Natural killer cell (primary cell): ENCODE measurements around the gene CCDC136. TPM values are rescaled to one million over a fixed set of nuclear protein-coding genes. Genes with fewer than 3 reads are reported as not detected.

Experiments used
- ATAC-seq, 3 donors: fragments of 150-1000 bp in 2 of 3; fragments of 200-7000 bp in 1 of 3; cut with Tn5 transposase; 1 replicate in 1 of 3; 2 replicates in 2 of 3; pipeline ENCODE4 v1.10.0; 2021; ENCODE audit warnings: mild to moderate bottlenecking in 2 of 3, moderate library complexity in 2 of 3
- DNase-seq, 2 donors: peaks; one replicate each; pipeline versions ENCODE4 v3.0.0 to v3.0.0-alpha.2; 2013 to 2021; ENCODE audit warnings: mixed read lengths in 1 of 2
- H3K27ac ChIP-seq: one replicate; pipeline ENCODE4 v1.5.1; 2013; ENCODE audit warnings: mild to moderate bottlenecking, low read length
- H3K27me3 ChIP-seq: one replicate; pipeline ENCODE4 v1.6.1; 2013; ENCODE audit warnings: low read length; ENCODE audit not compliant: control insufficient read depth, insufficient read depth
- H3K36me3 ChIP-seq: one replicate; pipeline ENCODE4 v1.6.1; 2013; ENCODE audit warnings: low read length; ENCODE audit not compliant: control insufficient read depth, insufficient read depth
- H3K4me1 ChIP-seq: one replicate; pipeline ENCODE4 v1.6.1; 2013; ENCODE audit warnings: low read length; ENCODE audit not compliant: control insufficient read depth, insufficient read depth
- H3K4me3 ChIP-seq: one replicate; pipeline ENCODE4 v1.5.1; 2013; ENCODE audit warnings: low read length
- H3K9me3 ChIP-seq: one replicate; pipeline ENCODE4 v1.6.1; 2013; ENCODE audit warnings: low read length; ENCODE audit not compliant: control insufficient read depth, insufficient read depth
- H3K27ac Mint-ChIP-seq, 2 donors: one replicate each; pipeline ENCODE4 v1.8.0; 2022; ENCODE audit warnings: mild to moderate bottlenecking in 2 of 2, mixed read lengths in 2 of 2, moderate library complexity in 1 of 2
- H3K27me3 Mint-ChIP-seq, 2 donors: one replicate each; pipeline ENCODE4 v1.8.0; 2022; ENCODE audit warnings: low read depth in 2 of 2, mixed read lengths in 2 of 2
- H3K36me3 Mint-ChIP-seq: one replicate; pipeline ENCODE4 v1.8.0; 2022; ENCODE audit warnings: mixed read lengths
- H3K4me1 Mint-ChIP-seq, 2 donors: one replicate each; pipeline ENCODE4 v1.8.0; 2022; ENCODE audit warnings: mixed read lengths in 2 of 2
- H3K4me3 Mint-ChIP-seq: one replicate; pipeline ENCODE4 v1.8.0; 2022; ENCODE audit warnings: mild to moderate bottlenecking, moderate library complexity, mixed read lengths
- H3K9me3 Mint-ChIP-seq, 2 donors: one replicate each; pipeline ENCODE4 v1.8.0; 2022; ENCODE audit warnings: mixed read lengths in 2 of 2
- CTCF ChIP-seq: fragments of 200-600 bp; IDR thresholded peaks from one replicate; pipeline ENCODE4 v1.8.0; 2022; ENCODE audit warnings: antibody characterized with exemption
- WGBS: methylation state at CpG from one replicate; pipeline ENCODE4 v1.1.7; 2013; ENCODE audit warnings: missing lambda C conversion rate; ENCODE audit not compliant: insufficient coverage; 5-methylcytosine and 5-hydroxymethylcytosine counted together
- intact Hi-C: fragments of 100-400 bp; cut with micrococcal nuclease; formaldehyde crosslinking; loops from one replicate; pipeline ENCODE4 v1.14.2; 2022
- total RNA-seq, 4 donors: library from RNA; stranded (reverse); fragments of 120-200 nt in 1 of 4; gene quantifications; one replicate each; pipeline versions ENCODE4 v1.2.3 to v1.2.4, GENCODE V29; 2013 to 2022

Gene CCDC136
- total RNA-seq, 3 donors from 2014 or later (not counting 1 experiment from before 2014, with no cell fraction given): 10.9 to 17.5 (median 13.2) TPM

GRCh38 chr7:128795129-128795528 lies 3.4 kb downstream of the CCDC136 start:
- Mint-ChIP-seq H3K27ac (no peak overlapping the region), H3K27me3 (no peaks in the 10 kb centered on the region), H3K4me3 (no peak overlapping the region), H3K9me3 (no peaks in the 10 kb centered on the region), H3K36me3 (no peaks in the 10 kb centered on the region), H3K4me1 (peaks cover 3 to 12% of the 10 kb centered on the region in 2 donors)
- DNase-seq (no peak), ATAC-seq (no peak)
- intact Hi-C loops: no loop called here
- Histone ChIP-seq H3K27ac (no peak overlapping the region), H3K27me3 (no peaks in the 10 kb centered on the region), H3K36me3 (peaks cover 2% of the 10 kb centered on the region), H3K4me3 (no peak overlapping the region), H3K4me1 (peaks cover 17% of the 10 kb centered on the region), H3K9me3 (no peaks in the 10 kb centered on the region)
- TF ChIP-seq CTCF: no peak
- 95% methylated on average over 4 of the region's 4 CpGs for WGBS

DNA sequence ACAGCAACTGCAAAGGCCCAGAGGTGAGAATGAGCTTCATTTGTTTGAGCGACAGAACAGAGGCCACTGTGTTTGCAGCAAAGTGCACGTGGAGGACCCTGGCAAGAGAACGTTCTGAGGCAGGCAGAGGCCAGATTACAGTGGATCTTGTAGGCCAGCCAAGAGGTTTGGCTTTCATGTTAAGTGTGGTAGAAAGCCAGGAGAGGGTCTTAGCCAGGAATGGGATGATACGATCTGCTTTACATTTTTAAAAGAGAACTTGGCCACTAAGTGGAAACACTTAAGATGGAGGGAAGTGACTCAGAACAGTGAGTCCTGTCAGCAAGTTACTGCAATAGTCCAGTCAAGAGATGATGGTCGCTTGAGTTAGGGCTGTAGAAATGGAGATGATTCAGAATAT lies 4.6 kb downstream of the CCDC136 start:
- Histone ChIP-seq H3K27ac (no peak overlapping the region), H3K4me1 (peaks cover 11% of the 10 kb centered on the region), H3K27me3 (no peaks in the 10 kb centered on the region), H3K4me3 (no peak overlapping the region), H3K36me3 (peaks cover 2% of the 10 kb centered on the region), H3K9me3 (no peaks in the 10 kb centered on the region)
- ATAC-seq: no peak
- Mint-ChIP-seq H3K27me3 (no peaks in the 10 kb centered on the region), H3K36me3 (no peaks in the 10 kb centered on the region), H3K4me3 (no peak overlapping the region), H3K27ac (no peak overlapping the region), H3K4me1 (peaks cover 0 to 7% of the 10 kb centered on the region in 2 donors), H3K9me3 (no peaks in the 10 kb centered on the region)
- DNase-seq: no peak
- 97% methylated on average over 4 of the region's 5 CpGs for WGBS
- intact Hi-C loops: no loop called here
- TF ChIP-seq CTCF: no peak

GRCh38 chr7:128799451-128799850 lies 7.7 kb downstream of the CCDC136 start:
- intact Hi-C loops: no loop called here
- no peak for ATAC-seq
- Histone ChIP-seq H3K4me3 (no peak overlapping the region), H3K27ac (no peak overlapping the region), H3K27me3 (no peaks in the 10 kb centered on the region), H3K4me1 (no peaks in the 10 kb centered on the region), H3K9me3 (no peaks in the 10 kb centered on the region), H3K36me3 (peaks cover 4% of the 10 kb centered on the region)
- no peak overlapping the region for H3K4me3 Mint-ChIP-seq
- H3K36me3 Mint-ChIP-seq: no peaks in the 10 kb centered on the region
- H3K9me3 Mint-ChIP-seq: no peaks in the 10 kb centered on the region
- no peak overlapping the region for H3K27ac Mint-ChIP-seq
- H3K27me3 Mint-ChIP-seq: no peaks in the 10 kb centered on the region
- DNase-seq: no peak
- H3K4me1 Mint-ChIP-seq: no peaks in the 10 kb centered on the region
- no peak for TF ChIP-seq CTCF
- WGBS: 62% methylated on average over 2 of the region's 2 CpGs

- H3K27me3 ChIP-seq: no peaks in the 10 kb centered on the region
- intact Hi-C loops: no loop called here
- no peaks in the 10 kb centered on the region for H3K27me3 Mint-ChIP-seq
Measured at GRCh38 chr7:128800567-128800966, 8.8 kb downstream of the CCDC136 start.

More at GRCh38 chr7:128800567-128800966, 8.8 kb downstream of the CCDC136 start:
- Histone ChIP-seq H3K27ac (no peak overlapping the region), H3K4me1 (no peaks in the 10 kb centered on the region), H3K36me3 (peaks cover 4% of the 10 kb centered on the region), H3K4me3 (no peak overlapping the region), H3K9me3 (no peaks in the 10 kb centered on the region)
- no peak overlapping the region for H3K4me3 Mint-ChIP-seq
- no peak for ATAC-seq
- TF ChIP-seq CTCF: no peak
- H3K4me1 Mint-ChIP-seq: no peaks in the 10 kb centered on the region
- WGBS: 100% methylated on average over 1 of the region's 3 CpGs
- no peaks in the 10 kb centered on the region for H3K36me3 Mint-ChIP-seq
- H3K27ac Mint-ChIP-seq: no peak overlapping the region
- DNase-seq: no peak
- no peaks in the 10 kb centered on the region for H3K9me3 Mint-ChIP-seq
